Astrocyte (in vitro differentiated cells and primary cell): Measurements from ENCODE around the gene ANO4. TPM values are rescaled to one million over a fixed set of nuclear protein-coding genes. Genes with fewer than 3 reads are reported as not detected.

Experiments used
- DNase-seq: peaks from one replicate; pipeline ENCODE4 v3.0.0-alpha.2; 2010; ENCODE audit warnings: low read depth
- FAIRE-seq: peaks from 2 replicates; lab custom pipeline; 2011; peaks lifted over from hg19 to GRCh38; lab: Jason Lieb, UNC
- H2AFZ ChIP-seq: 2 replicates; pipeline ENCODE4 v1.6.0; 2012; ENCODE audit warnings: low read depth, low read length, inconsistent platforms
- H3K27ac ChIP-seq: 2 replicates; pipeline ENCODE4 v1.5.1; 2011; ENCODE audit warnings: low read depth, low read length, inconsistent platforms
- H3K27me3 ChIP-seq: 2 replicates; pipeline ENCODE4 v1.6.0; 2011; ENCODE audit warnings: low read length, inconsistent platforms; ENCODE audit not compliant: insufficient read depth
- H3K36me3 ChIP-seq: 2 replicates; pipeline ENCODE4 v1.5.1; 2011; ENCODE audit warnings: low read length, inconsistent platforms; ENCODE audit not compliant: insufficient read depth
- H3K4me1 ChIP-seq: 2 replicates; pipeline ENCODE4 v1.5.1; 2011; ENCODE audit warnings: low read length, inconsistent platforms; ENCODE audit not compliant: insufficient read depth
- H3K4me2 ChIP-seq: 2 replicates; pipeline ENCODE4 v1.6.0; 2012; ENCODE audit warnings: low read length, inconsistent platforms
- H3K4me3 ChIP-seq: 2 replicates; pipeline ENCODE4 v1.5.1; 2011; ENCODE audit warnings: low read depth, mild to moderate bottlenecking, low read length, inconsistent platforms; ENCODE audit not compliant: insufficient read depth
- H3K79me2 ChIP-seq: 2 replicates; pipeline ENCODE4 v1.6.0; 2012; ENCODE audit warnings: mild to moderate bottlenecking, low read length, inconsistent platforms; ENCODE audit not compliant: insufficient read depth
- H3K9ac ChIP-seq: 2 replicates; pipeline ENCODE4 v1.6.0; 2012; ENCODE audit warnings: mild to moderate bottlenecking, low read length, inconsistent platforms
- H3K9me3 ChIP-seq: 2 replicates; pipeline ENCODE4 v1.5.1; 2012; ENCODE audit warnings: low read depth, mild to moderate bottlenecking, low read length, inconsistent platforms; ENCODE audit not compliant: insufficient read depth
- H4K20me1 ChIP-seq: 2 replicates; pipeline ENCODE4 v1.6.0; 2012; ENCODE audit warnings: low read length, inconsistent platforms; ENCODE audit not compliant: insufficient read depth
- H3K27ac Mint-ChIP-seq: one replicate; pipeline ENCODE4 v1.8.0; 2021; ENCODE audit warnings: mild to moderate bottlenecking, mixed read lengths; ENCODE audit not compliant: unreplicated experiment
- H3K27me3 Mint-ChIP-seq: one replicate; pipeline ENCODE4 v1.8.0; 2021; ENCODE audit warnings: low read depth, mixed read lengths; ENCODE audit not compliant: unreplicated experiment
- H3K36me3 Mint-ChIP-seq: one replicate; pipeline ENCODE4 v1.8.0; 2021; ENCODE audit warnings: low read depth, mixed read lengths; ENCODE audit not compliant: unreplicated experiment
- H3K4me1 Mint-ChIP-seq: one replicate; pipeline ENCODE4 v1.8.0; 2021; ENCODE audit warnings: low read depth, mixed read lengths; ENCODE audit not compliant: unreplicated experiment
- H3K4me3 Mint-ChIP-seq: one replicate; pipeline ENCODE4 v1.8.0; 2021; ENCODE audit warnings: mild to moderate bottlenecking, moderate library complexity, mixed read lengths; ENCODE audit not compliant: unreplicated experiment
- H3K9me3 Mint-ChIP-seq: one replicate; pipeline ENCODE4 v1.8.0; 2021; ENCODE audit warnings: mild to moderate bottlenecking, mixed read lengths; ENCODE audit not compliant: unreplicated experiment
- EZH2 ChIP-seq: IDR thresholded peaks from 2 replicates; pipeline ENCODE4 v1.6.1; 2012; ENCODE audit warnings: mild to moderate bottlenecking, low read length, inconsistent platforms; ENCODE audit not compliant: insufficient read depth
- total RNA-seq: library from RNA; stranded (reverse); gene quantifications from 2 replicates; pipeline ENCODE4 v1.2.1, GENCODE V29; 2021
- TF ChIP-seq, protein P1 (sequence below): IDR thresholded peaks from 2 replicates; pipeline ENCODE4 v1.5.1; 2011; ENCODE audit warnings: low read depth, mild to moderate bottlenecking, inconsistent platforms, low read length, moderate library complexity; ENCODE audit not compliant: insufficient read depth

ANO4 gene
- total RNA-seq, 1 donor from 2014 or later: 41.3 TPM

DNA sequence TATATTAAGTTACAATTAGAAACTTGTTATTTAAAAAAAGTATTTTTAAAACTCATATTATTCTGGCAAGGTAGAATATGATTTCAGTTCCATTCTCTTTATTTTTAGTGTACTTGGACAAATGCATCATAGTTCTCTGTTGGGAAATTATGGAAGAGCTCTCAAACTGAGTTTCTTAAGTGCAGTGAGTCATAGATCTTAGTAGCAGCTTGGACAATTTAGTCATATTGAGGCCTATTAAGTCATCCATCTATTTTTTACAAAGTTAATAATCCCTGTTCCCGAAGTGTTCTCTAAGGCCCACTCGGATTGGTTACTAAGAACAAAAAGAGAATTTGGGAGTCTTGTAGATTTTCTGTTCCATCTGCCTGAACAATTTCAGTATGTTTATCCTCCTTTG lies 113.9 kb downstream of the ANO4 start:
- no peak overlapping the region for H3K4me2 ChIP-seq
- no peaks in the 10 kb centered on the region for H3K9me3 Mint-ChIP-seq
- DNase-seq: peak; percentile 75
- no peak overlapping the region for H2AFZ ChIP-seq
- no peaks in the 10 kb centered on the region for H3K79me2 ChIP-seq
- peaks cover 6% of the 10 kb centered on the region for H3K4me1 Mint-ChIP-seq
- H3K27me3 Mint-ChIP-seq: no peaks in the 10 kb centered on the region
- no peaks in the 10 kb centered on the region for H3K36me3 Mint-ChIP-seq
- no peak for FAIRE-seq
- no peaks in the 10 kb centered on the region for H3K36me3 ChIP-seq
- no peak overlapping the region for H3K27ac Mint-ChIP-seq
- H4K20me1 ChIP-seq: no peaks in the 10 kb centered on the region
- H3K4me1 ChIP-seq: no peaks in the 10 kb centered on the region
- no peak overlapping the region for H3K4me3 ChIP-seq
- no peaks in the 10 kb centered on the region for H3K27me3 ChIP-seq
- no peaks in the 10 kb centered on the region for H3K9me3 ChIP-seq
- H3K27ac ChIP-seq: no peak overlapping the region
- H3K9ac ChIP-seq: no peak overlapping the region
- no peak overlapping the region for H3K4me3 Mint-ChIP-seq
- TF ChIP-seq EZH2: no peak
- TF ChIP-seq, protein P1, sequence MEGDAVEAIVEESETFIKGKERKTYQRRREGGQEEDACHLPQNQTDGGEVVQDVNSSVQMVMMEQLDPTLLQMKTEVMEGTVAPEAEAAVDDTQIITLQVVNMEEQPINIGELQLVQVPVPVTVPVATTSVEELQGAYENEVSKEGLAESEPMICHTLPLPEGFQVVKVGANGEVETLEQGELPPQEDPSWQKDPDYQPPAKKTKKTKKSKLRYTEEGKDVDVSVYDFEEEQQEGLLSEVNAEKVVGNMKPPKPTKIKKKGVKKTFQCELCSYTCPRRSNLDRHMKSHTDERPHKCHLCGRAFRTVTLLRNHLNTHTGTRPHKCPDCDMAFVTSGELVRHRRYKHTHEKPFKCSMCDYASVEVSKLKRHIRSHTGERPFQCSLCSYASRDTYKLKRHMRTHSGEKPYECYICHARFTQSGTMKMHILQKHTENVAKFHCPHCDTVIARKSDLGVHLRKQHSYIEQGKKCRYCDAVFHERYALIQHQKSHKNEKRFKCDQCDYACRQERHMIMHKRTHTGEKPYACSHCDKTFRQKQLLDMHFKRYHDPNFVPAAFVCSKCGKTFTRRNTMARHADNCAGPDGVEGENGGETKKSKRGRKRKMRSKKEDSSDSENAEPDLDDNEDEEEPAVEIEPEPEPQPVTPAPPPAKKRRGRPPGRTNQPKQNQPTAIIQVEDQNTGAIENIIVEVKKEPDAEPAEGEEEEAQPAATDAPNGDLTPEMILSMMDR: no peak

DNA sequence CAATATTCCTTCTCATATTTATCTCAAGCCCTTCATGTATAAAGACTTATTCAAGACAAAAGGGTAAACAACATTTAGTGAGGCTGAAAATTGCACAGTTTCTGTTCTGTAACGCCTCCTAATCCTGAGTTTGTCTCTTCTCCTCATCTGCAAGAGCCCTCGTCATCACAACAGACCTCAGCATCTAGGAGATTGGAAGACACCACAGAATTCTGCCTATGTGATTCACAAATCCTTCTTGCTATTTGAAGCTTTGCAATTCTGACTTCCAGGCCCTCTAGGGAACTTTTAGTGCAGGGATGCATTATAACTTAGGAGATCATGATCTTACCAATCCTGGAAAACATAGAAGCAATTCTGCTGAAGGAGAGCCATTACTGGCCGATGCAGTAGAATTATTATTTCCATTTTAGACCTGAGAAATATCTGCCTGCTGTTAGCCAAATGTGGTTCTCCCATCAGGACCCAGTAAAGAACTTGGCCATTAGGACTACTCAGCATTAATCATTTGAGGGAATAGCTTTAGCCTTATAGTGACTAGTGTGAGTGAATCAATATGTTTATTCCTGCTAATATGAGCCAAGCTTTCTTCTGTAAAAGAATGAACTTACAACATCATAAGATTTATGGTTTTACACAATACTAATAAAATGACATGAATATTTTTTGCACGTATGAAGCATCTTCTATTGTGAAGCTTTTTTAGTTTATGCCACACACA lies 119.5 kb downstream of the ANO4 start:
- H3K4me1 Mint-ChIP-seq: peaks cover 8% of the 10 kb centered on the region
- Histone ChIP-seq H3K36me3 (no peaks in the 10 kb centered on the region), H4K20me1 (no peaks in the 10 kb centered on the region), H3K4me3 (no peak overlapping the region), H3K4me2 (no peak overlapping the region), H3K79me2 (no peaks in the 10 kb centered on the region), H2AFZ (no peak overlapping the region), H3K4me1 (no peaks in the 10 kb centered on the region), H3K27me3 (no peaks in the 10 kb centered on the region), H3K9me3 (no peaks in the 10 kb centered on the region), H3K9ac (no peak overlapping the region), H3K27ac (no peak overlapping the region)
- FAIRE-seq (no peak), DNase-seq (no peak)
- TF ChIP-seq EZH2: no peak
- TF ChIP-seq, protein P1: no peak
- H3K27me3 Mint-ChIP-seq: no peaks in the 10 kb centered on the region
- peaks cover 2% of the 10 kb centered on the region for H3K9me3 Mint-ChIP-seq
- H3K27ac Mint-ChIP-seq: no peak overlapping the region
- H3K36me3 Mint-ChIP-seq: no peaks in the 10 kb centered on the region
- no peak overlapping the region for H3K4me3 Mint-ChIP-seq

GRCh38 chr12:100919116-100919515 lies 124.5 kb downstream of the ANO4 start:
- Histone ChIP-seq H3K79me2 (no peaks in the 10 kb centered on the region), H3K4me2 (no peak overlapping the region), H3K36me3 (no peaks in the 10 kb centered on the region), H3K9ac (no peak overlapping the region), H3K4me3 (no peak overlapping the region), H3K9me3 (no peaks in the 10 kb centered on the region), H4K20me1 (no peaks in the 10 kb centered on the region), H3K27me3 (no peaks in the 10 kb centered on the region), H3K4me1 (no peaks in the 10 kb centered on the region), H3K27ac (no peak overlapping the region), H2AFZ (no peak overlapping the region)
- no peaks in the 10 kb centered on the region for H3K27me3 Mint-ChIP-seq
- TF ChIP-seq, protein P1: no peak
- no peak for TF ChIP-seq EZH2
- DNase-seq (no peak), FAIRE-seq (no peak)
- peaks cover 10% of the 10 kb centered on the region for H3K4me1 Mint-ChIP-seq
- H3K27ac Mint-ChIP-seq: no peak overlapping the region
- H3K4me3 Mint-ChIP-seq: no peak overlapping the region
- H3K36me3 Mint-ChIP-seq: no peaks in the 10 kb centered on the region
- H3K9me3 Mint-ChIP-seq: peaks cover 2% of the 10 kb centered on the region
